C4-2B (cell line): Measurements from ENCODE around the gene APPBP2.

ENCODE experiments used
- ZFX ChIP-seq: fragments of 450-650 bp; IDR thresholded peaks from 2 replicates; pipeline ENCODE4 v1.6.1; 2017
- TF ChIP-seq, protein P1 (sequence below): fragments of 450-650 bp; conservative IDR thresholded peaks from 2 replicates; pipeline ENCODE4 v1.5.1; 2017; ENCODE audit warnings: mild to moderate bottlenecking

DNA sequence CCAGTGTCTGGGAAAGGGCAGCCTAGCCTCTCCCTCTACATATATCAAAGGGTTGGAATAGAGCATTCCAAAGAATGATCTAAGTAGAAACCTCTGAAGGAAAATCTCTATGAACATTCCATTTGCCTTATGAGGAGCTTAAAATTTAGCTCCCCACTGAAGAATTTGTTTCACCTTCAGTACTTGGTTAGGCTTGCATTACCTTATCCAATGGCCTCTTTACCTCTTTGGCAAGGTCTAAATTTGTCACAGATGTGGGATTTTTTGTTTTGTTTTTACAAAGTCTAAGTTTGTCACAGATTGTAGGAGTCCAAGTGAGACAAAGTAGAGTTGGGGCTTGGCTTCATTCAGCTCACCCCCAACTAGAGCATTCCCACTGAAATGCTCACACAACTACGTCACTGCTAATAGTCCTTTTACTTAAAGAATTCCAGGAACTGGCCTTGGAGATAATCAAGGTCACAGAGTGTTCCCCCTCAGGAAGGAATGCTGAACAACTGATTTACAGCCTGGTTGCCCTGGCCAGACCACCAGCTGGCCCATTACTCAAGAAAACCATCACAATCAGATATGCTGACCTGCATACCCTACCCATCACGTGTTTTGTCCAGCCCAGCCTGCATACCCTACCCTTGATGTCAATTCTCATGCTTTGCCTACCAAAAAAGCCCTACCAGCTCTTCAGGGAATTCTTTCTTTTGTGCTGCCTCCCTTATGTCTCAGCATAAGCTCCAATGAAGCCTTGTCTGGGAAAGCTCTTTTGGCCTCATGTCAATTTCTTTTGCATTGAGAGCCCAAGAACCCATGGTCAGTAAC is 47.4 kb upstream of the APPBP2 start:
- TF ChIP-seq, protein P1, sequence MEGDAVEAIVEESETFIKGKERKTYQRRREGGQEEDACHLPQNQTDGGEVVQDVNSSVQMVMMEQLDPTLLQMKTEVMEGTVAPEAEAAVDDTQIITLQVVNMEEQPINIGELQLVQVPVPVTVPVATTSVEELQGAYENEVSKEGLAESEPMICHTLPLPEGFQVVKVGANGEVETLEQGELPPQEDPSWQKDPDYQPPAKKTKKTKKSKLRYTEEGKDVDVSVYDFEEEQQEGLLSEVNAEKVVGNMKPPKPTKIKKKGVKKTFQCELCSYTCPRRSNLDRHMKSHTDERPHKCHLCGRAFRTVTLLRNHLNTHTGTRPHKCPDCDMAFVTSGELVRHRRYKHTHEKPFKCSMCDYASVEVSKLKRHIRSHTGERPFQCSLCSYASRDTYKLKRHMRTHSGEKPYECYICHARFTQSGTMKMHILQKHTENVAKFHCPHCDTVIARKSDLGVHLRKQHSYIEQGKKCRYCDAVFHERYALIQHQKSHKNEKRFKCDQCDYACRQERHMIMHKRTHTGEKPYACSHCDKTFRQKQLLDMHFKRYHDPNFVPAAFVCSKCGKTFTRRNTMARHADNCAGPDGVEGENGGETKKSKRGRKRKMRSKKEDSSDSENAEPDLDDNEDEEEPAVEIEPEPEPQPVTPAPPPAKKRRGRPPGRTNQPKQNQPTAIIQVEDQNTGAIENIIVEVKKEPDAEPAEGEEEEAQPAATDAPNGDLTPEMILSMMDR, result no peak
- TF ChIP-seq ZFX, result no peak
